Breast epithelium (tissue), 4 donors: Measurements from ENCODE around the gene ETS1. TPM values are rescaled to one million over a fixed set of nuclear protein-coding genes. Genes with fewer than 3 reads are reported as not detected.

Experiments
- DNase-seq, 2 donors: peaks; one replicate each; pipeline ENCODE4 v3.0.0-alpha.2; 2019; ENCODE audit warnings: low spot score in 2 of 2
- H3K27ac ChIP-seq, 2 donors: fragments of 200-600 bp; sonication (generic) in 1 of 2; one replicate each; pipeline ENCODE4 v1.5.1; 2016 to 2019; ENCODE audit warnings: mild to moderate bottlenecking in 1 of 2
- H3K27me3 ChIP-seq, 2 donors: fragments of 200-600 bp; sonication (generic) in 1 of 2; one replicate each; pipeline versions ENCODE4 v1.5.1 to v1.6.0; 2017 to 2019; ENCODE audit warnings: control low read depth in 1 of 2, mild to moderate bottlenecking in 1 of 2
- H3K36me3 ChIP-seq: fragments of 200-600 bp; one replicate; pipeline ENCODE4 v1.5.1; 2019
- H3K4me1 ChIP-seq, 2 donors: fragments of 200-600 bp; sonication (generic); one replicate each; pipeline ENCODE4 v1.5.1; 2016 to 2019; ENCODE audit warnings: control low read depth in 1 of 2
- H3K4me3 ChIP-seq, 3 donors: fragments of 200-600 bp; sonication (generic); 1 replicate in 2 of 3; 2 replicates in 1 of 3; pipeline ENCODE4 v1.5.1; 2016 to 2019; ENCODE audit warnings: mild to moderate bottlenecking in 3 of 3, moderate library complexity in 2 of 3
- H3K9me3 ChIP-seq, 2 donors: fragments of 200-600 bp; sonication (generic) in 1 of 2; one replicate each; pipeline ENCODE4 v1.5.1; 2016 to 2019; ENCODE audit warnings: control low read depth in 1 of 2
- POLR2A ChIP-seq: fragments of 450-650 bp; IDR thresholded peaks from one replicate; pipeline ENCODE4 v1.6.1; 2016; ENCODE audit warnings: antibody characterized with exemption, mild to moderate bottlenecking, moderate library complexity
- POLR2AphosphoS5 ChIP-seq, 3 donors: sonication (generic); formaldehyde crosslinking; IDR thresholded peaks; one replicate each; pipeline ENCODE4 v1.6.1; 2017; ENCODE audit warnings: antibody characterized with exemption in 3 of 3
- intact Hi-C: fragments of 100-400 bp; cut with DNase I; formaldehyde crosslinking; loops from one replicate; pipeline ENCODE4 v1.15.1; 2023; ENCODE audit warnings: low total_unique reads
- total RNA-seq, 3 donors: library from RNA; depleted of rRNA; stranded (reverse); fragments of >200 nt; gene quantifications; one replicate each; pipeline ENCODE4 v1.1.0, GENCODE V29; 2016
- TF ChIP-seq, protein P1 (sequence below), 3 donors: fragments of 450-650 bp; IDR thresholded peaks; one replicate each; pipeline ENCODE4 v1.5.1; 2016 to 2017; ENCODE audit warnings: antibody characterized with exemption in 3 of 3, mild to moderate bottlenecking in 3 of 3, moderate library complexity in 3 of 3

Gene ETS1
- total RNA-seq, 3 donors from 2014 or later: 65.6 to 92.1 (median 73.2) TPM

DNA sequence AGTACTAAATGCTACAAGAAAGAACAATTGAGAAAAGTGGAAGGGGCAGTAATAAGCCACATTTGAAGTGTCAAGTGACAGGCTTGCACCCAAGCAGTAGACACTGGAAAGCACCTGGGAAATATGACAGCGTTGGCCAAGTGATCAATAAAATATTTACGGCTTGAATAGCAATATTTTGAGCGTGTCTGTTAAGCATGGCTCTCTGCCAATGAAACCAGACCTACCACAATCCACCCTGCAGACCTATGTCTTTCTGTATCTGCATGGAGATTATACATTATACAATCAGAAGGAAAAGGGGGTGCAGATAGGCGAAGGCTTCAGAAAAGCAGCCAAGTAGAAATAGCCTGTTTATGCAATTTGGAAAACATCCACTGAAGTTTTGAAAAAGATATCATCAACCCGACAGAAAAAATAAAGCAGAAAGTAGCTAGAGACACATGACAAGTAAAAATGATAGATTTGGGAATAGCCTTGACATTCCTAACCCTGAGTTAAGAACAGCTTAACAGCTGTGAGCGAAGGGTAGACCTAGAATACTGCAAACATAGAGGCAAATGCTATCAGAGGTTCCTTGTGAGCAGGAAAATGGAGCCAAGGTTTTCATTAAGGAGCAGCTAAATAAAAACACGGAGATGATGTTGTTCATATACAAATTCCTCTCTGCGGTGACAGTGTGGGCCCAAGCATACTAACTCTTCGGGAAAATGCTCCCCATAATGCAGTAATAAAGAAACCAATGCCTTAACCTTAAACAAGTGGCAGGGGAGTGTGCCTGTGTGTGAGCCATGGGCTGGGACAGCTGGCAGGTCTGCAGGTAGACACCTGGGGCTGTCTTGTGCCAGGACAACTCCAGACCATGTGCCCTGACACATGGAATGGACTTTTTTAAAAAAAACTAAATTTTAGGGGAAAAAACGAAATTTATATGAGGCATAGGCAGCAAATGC is 71.3 kb downstream of the ETS1 start:
- TF ChIP-seq, protein P1, sequence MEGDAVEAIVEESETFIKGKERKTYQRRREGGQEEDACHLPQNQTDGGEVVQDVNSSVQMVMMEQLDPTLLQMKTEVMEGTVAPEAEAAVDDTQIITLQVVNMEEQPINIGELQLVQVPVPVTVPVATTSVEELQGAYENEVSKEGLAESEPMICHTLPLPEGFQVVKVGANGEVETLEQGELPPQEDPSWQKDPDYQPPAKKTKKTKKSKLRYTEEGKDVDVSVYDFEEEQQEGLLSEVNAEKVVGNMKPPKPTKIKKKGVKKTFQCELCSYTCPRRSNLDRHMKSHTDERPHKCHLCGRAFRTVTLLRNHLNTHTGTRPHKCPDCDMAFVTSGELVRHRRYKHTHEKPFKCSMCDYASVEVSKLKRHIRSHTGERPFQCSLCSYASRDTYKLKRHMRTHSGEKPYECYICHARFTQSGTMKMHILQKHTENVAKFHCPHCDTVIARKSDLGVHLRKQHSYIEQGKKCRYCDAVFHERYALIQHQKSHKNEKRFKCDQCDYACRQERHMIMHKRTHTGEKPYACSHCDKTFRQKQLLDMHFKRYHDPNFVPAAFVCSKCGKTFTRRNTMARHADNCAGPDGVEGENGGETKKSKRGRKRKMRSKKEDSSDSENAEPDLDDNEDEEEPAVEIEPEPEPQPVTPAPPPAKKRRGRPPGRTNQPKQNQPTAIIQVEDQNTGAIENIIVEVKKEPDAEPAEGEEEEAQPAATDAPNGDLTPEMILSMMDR (IDR thresholded peaks at IDR 0.05): no peak
- TF ChIP-seq POLR2AphosphoS5 (IDR thresholded peaks at IDR 0.05): no peak
- TF ChIP-seq POLR2A: no peak
- peaks cover 0 to 11% of the 10 kb centered on the region in 2 donors for H3K4me1 ChIP-seq
- H3K4me3 ChIP-seq: peak overlapping the region in 2 of 3 donors; percentile 11 to 86
- no peaks in the 10 kb centered on the region for H3K9me3 ChIP-seq
- H3K36me3 ChIP-seq: no peaks in the 10 kb centered on the region
- intact Hi-C loops: no loop called here
- H3K27me3 ChIP-seq: no peaks in the 10 kb centered on the region
- no peak overlapping the region for H3K27ac ChIP-seq
- DNase-seq: no peak

DNA sequence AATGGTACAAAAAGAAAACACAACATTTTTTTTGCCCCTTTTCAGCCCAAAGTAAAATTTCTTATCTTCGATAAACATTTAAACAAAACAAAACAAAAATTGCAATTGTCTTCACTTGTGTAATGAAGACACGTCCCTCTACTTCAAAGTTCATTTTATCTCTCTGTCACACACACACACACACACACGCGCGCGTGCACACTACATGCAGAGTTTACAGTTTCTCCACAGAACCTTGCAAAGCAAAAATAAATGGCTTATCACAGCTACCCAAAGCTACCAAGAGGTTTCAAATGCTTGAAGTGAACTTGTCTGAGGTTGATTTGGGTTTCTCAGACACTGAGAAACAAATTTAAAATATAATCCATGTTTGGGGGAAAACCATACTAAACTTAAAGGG is 72.3 kb downstream of the ETS1 start:
- Histone ChIP-seq H3K4me1 (peaks cover 0 to 11% of the 10 kb centered on the region in 2 donors), H3K27me3 (no peaks in the 10 kb centered on the region), H3K4me3 (peak overlapping the region in 1 of 3 donors; percentile 86), H3K27ac (peak overlapping the region in 1 of 2 donors; percentile 8), H3K36me3 (no peaks in the 10 kb centered on the region), H3K9me3 (no peaks in the 10 kb centered on the region)
- no peak for DNase-seq
- intact Hi-C loops: no loop called here
- TF ChIP-seq POLR2A (no peak), POLR2AphosphoS5 (IDR thresholded peaks at IDR 0.05) (no peak)
- TF ChIP-seq, protein P1 (IDR thresholded peaks at IDR 0.05): no peak

DNA sequence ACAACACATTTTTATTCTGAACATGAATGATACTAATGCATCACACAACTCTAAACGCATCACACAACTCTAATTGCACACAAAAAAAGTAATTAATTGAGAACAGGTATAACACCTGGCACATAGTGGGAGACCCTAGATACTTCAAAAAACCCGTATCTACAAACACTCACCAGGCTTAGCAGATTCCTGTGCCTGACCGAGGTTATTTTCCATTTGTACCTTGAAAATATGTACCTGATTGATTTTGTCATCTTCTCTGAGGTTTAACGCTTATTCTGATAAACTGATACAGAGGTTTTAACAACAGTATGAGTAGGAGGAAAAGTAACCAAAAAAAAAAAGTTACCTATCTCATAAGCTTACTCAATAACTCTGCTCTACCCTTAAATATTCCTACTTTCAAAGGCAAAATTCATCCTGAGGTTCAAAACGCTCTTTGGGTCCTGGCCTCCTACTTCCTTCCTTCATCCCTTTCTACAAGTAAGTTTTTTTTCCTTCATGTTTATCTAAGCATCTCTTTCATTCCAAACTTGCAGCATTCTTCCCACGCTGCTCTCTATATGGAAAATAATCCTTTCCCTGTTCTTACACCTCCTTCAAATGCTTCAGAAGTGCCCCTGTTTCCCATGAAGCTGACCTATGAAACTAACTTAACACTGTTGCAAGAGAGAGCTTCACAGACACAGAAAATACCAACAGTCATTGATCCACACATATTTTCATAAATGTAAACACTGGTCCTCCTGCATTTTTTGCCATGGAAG is 73.3 kb downstream of the ETS1 start:
- H3K9me3 ChIP-seq: no peaks in the 10 kb centered on the region
- H3K4me3 ChIP-seq: peak overlapping the region in 1 of 3 donors; percentile 24
- H3K4me1 ChIP-seq: peaks cover 0 to 11% of the 10 kb centered on the region in 2 donors
- H3K27me3 ChIP-seq: no peaks in the 10 kb centered on the region
- peak overlapping the region in 1 of 2 donors; percentile 30 for H3K27ac ChIP-seq
- DNase-seq: no peak
- no peaks in the 10 kb centered on the region for H3K36me3 ChIP-seq
- intact Hi-C loops: no loop called here
- TF ChIP-seq, protein P1 (IDR thresholded peaks at IDR 0.05): no peak
- TF ChIP-seq POLR2A (no peak), POLR2AphosphoS5 (IDR thresholded peaks at IDR 0.05) (no peak)

DNA sequence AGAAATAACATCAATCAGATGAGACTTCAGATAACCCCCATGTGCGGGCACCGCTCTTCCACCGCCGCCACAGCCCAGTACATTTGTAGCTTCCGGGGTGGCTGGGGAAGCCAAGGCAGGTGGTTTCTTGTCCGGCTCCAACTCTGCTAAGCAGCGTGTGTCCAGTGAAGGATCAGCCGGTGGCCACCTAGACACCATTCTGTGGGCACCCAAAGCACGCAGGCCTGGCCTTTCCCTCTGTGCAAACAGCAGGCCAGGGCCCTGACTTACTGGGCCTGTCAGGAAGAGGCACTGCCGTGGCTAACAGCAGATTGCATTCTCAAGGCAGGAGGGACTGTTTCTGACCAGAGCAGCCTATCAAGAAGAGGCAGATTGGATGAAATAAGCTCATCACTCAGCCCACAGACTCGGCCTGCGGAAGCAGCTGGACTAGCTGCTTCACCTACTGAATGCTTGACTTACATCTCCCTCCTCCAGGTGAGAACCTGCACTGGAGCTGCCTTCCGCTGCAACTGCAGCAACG is 74.8 kb downstream of the ETS1 start:
- Histone ChIP-seq H3K4me1 (peaks cover 0 to 12% of the 10 kb centered on the region in 2 donors), H3K9me3 (no peaks in the 10 kb centered on the region), H3K27me3 (no peaks in the 10 kb centered on the region), H3K27ac (peak overlapping the region in 1 of 2 donors; percentile 38), H3K36me3 (no peaks in the 10 kb centered on the region), H3K4me3 (peak overlapping the region in 1 of 3 donors; percentile 12)
- DNase-seq: no peak
- TF ChIP-seq POLR2AphosphoS5 (IDR thresholded peaks at IDR 0.05): no peak
- TF ChIP-seq POLR2A: no peak
- TF ChIP-seq, protein P1 (IDR thresholded peaks at IDR 0.05): no peak
- intact Hi-C loops: no loop called here
